Kidney glomerular epithelial cell (primary cell): ENCODE measurements around the gene SDK1.

Experiments used
- DNase-seq: peaks from one replicate; lab custom pipeline; 2025; lab: John Stamatoyannopoulos, UW

SDK1 gene

DNA sequence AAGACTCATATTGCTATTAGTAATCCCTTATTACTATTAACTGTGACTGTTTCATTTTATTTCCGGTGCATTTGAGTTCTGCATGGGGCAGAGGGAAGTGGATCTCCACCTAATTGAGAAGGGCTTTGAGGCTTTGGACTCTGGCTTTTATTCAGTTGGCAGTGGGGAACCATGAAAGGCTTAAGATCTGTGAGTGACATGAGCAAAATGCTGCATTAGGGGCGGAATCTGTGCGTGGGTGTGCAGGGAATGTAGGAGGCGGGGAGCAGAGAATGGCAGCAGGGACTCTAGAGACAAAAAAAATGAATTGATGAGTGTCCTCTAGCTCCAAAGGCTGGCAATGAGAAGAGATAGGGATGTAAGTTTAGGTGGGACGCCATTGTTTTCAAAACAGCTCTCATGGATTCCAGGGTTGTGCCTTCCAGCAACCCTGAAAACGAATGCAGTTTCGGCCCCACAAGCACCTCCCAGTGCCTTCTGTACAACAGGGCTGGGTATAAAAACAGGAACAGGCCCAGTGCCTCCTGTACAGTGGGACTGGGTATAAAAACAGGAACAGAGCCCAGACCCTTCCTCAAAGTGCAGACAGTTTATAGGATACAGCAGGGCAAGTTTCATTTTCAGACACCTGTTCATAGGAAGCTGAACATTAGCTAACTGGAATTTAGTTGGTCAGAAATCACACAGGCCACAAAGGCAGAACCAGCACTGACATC, 717.7 kb downstream of the SDK1 start:
- DNase-seq, result no peak

- DNase-seq, result no peak
Measured at GRCh38 chr7:4020086-4020485, 719.0 kb downstream of the SDK1 start.

DNA sequence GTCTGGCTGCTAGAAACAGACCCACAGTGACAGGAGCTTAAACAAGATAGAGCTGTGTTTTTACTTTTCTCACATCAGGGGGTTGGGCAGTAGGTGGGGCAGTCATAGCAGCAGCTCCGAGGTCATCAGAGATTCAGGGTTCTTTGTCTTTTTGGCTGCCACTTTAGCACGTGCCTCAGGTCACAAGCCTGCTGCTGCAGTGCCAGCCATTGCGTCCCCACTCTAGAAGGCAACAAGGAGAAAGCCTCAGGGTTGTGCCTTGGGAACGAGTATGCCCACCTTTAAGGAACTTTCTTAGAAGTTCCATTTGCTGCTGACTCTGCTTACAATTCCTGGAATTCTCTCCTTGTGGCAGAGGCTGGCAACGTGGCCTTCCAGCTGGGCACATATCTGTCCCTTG, 720.4 kb downstream of the SDK1 start:
- DNase-seq, result no peak

DNA sequence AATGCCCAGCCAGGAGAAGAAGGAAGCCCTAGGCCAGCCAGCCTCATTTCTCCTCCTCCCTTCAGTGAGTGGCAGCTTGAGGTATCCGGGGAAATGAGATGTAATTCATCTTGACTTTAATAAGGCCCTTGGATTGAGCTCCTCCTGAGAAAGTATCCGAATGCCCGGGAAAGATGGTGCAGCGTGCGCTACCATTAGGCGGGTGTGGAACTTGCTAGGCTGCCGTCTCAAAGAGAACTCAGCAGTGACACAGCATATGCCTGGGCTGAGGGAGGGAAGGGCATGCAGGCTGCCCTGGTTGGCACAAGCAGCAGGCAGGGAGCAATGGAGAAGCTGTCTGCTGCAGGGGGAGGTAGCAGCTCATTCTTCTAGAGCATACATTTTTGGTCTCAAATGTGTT, 721.2 kb downstream of the SDK1 start:
- DNase-seq, result no peak

DNA sequence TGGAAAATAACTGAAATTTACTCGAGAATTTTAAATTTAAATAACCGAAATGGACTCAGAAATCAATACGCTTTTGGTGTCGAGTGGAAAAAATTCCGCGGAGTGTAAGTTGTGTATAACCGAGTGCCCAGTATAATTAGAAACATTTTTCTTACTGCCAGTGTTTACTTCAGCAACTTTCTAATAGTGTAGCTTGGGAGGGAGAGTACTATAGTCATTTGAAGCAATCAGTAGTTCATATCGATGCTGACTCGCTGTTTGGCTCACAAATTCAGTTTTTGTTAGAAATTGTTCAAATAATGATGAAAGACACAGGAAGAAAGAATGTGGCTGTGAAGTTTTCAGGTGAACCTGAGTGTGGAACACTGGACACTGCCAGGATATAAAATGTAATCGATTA, 722.5 kb downstream of the SDK1 start:
- no peak for DNase-seq

DNA sequence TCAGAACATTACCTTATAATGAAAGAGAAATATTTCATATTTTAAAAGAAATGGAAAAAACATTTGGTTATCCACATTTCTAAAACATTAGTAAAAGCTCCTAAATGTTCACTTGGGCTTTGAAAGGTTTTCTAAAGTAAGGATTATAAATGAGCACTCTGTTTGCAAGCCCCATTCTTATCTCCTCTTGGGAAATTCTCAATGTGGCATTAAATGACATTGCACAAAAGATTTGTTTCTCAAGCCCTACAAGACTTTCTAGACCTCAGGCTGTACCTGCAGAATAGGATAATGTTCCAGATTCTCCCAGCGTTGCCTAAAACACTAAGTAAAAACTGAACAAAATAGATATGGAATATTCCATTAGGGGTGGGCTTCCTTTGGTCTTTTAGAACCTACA, 723.1 kb downstream of the SDK1 start:
- DNase-seq, result no peak

DNA sequence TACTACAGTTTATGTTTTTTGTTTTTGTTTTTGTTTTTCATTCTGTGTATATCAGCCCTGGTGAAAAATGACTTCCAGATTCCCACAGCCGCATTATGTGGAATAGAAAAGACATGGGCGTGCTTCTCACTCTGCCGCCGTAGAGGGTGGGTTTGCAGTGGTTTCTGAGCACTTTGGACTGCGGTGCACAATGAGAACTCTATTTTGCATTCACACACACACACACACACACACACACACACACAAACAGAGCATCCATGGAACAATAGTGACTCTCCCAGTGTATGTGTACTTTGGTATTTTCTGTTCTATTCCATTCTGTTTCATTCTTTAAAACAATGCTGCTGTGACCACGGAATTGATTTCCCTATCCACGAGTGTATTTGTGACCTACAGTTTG, 723.8 kb downstream of the SDK1 start:
- DNase-seq, result no peak

DNA sequence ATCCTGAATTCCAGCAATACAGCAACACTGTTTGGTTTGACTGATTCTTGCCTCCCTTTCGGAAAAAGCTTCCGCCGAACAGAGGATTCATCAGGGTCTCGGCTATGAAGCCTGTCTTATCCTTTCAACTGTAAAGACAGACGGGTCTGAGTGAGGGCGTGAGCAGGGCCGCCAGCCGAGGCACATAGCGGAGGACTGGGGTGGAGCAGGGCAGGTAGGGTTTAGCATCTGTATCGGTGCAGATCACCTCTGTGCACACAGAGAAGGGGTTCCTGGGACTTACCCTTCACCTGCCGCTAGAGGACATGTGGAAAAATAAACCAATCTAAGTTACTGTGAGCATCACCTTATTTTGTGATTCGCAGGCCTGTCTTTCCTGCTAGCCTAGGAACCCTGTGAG, 724.2 kb downstream of the SDK1 start:
- DNase-seq, result no peak

- DNase-seq, result no peak
Measured at GRCh38 chr7:4025694-4026615, 724.9 kb downstream of the SDK1 start.

- DNase-seq, result no peak
Measured at GRCh38 chr7:4026941-4027486, 726.0 kb downstream of the SDK1 start.

DNA sequence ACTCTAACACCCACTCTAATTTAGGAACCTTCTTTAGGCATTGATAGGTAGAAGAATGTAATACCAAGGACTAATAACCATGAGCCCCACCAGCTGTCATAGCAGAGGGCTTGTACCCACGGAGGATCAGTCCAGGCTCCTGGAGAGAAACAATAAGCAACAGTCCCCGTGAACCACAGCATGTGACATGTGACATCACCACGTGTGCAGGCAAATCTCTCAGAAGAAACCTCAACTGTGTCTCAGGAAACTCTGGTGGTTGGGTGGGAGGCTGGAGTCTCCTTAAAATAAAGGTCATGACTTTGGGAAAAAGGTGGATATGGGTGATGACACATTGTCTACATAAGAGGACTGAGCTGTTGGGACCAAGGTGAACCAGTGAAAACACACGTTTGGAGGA, 727.2 kb downstream of the SDK1 start:
- DNase-seq, result no peak

DNA sequence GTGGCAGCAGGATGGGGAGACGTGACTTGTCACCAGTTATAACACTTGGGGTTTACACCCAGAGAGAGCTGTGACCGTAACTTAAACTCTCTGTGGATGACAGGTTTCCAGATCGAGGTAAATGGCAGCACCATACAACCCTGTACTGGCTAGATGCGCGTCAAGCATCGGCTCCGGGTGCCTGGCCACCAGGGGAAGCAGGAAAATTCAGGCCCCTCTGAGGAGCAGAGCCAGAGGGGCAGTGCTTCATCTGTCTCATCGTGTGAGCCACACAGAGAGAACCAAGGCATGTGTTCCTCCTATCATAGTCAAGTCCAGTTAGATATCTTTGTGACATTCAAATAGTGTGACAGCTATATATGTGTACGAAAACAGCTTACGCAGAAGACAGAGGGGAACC, 728.9 kb downstream of the SDK1 start:
- DNase-seq, result no peak

GRCh38 chr7:4030346-4030950, 729.4 kb downstream of the SDK1 start:
- no peak for DNase-seq

GRCh38 chr7:4033996-4034395, 732.9 kb downstream of the SDK1 start:
- DNase-seq, result no peak

DNA sequence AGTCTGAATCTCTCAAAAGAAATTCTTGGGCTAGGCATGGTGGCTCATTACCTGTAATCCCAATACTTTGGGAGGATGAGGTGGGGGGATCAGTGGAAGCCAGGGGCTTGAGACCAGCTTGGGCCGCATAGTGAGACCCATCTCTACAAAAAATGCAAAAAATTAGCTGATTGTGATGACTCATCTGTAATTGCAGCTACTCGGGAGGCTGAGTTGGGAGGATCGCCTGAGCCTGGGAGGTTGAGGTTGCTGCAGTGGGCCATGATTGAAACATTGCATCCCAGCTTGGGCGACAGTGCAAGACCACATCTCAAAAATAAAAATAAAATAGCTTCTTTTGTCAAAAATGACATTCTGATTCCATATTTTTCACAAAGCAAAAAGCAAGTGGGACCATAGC, 736.3 kb downstream of the SDK1 start:
- DNase-seq, result no peak

GRCh38 chr7:4037877-4038276, 736.8 kb downstream of the SDK1 start:
- DNase-seq, result no peak

DNA sequence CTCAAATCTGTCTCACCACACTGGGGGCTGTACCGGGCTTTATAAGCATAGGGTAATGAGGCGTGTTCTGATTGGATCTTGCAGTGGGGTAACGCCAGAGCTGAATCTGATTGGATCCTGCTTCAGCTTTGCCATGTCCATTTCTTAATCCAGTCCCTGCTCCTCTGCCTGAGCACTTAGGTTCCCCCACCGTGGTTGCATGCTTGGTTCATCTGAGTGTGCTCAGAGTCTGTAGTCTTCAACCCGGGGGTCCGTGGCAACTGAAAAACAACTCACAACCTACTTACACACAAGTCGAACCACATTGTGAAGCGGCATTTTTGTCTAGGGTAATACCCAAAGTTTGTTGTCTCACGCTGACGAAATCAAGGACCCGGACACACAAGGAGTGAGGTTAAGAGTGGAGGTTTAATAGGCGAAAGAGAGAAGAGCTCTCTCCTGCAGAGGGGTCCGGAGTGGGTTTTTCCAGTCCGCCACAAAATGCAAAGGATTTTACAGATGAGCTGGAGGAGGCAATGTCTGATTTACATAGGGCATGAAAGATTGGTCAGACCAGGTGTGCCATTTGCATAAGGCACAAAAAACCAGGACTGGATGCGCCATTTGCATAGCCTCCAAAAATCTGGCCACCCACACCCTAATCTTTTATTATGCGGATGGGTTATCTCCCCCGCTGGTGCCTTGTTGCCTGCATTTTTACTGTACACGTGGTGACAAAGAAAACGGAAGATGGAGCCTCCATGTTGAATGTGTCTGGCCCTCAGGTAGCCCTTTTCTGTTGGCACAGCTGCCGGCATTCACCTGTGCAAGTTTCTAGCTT, 739.3 kb downstream of the SDK1 start:
- DNase-seq, result no peak

GRCh38 chr7:4042402-4043045, 741.5 kb downstream of the SDK1 start:
- DNase-seq, result no peak

DNA sequence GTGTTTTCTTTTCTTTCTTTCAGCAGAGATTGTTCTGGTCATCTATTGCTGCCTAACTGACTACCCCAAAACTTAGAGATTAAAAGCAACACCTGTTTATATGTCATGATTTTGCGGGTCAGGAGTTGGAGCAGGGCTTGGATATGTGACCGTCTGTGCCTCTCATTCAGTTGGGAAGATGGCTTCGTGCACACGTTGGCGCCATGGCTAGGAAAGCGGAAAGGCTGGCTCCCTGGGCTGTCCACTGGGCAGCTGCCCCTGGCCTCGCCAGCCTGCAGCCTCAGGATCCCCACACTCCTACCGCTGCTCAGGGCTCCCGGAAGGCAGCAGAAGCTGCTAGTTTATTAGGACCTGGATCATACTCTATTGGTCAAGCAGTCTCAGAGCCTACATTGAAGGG, 742.9 kb downstream of the SDK1 start:
- no peak for DNase-seq

- DNase-seq, result no peak
Measured at GRCh38 chr7:4045450-4045849, 744.4 kb downstream of the SDK1 start.

GRCh38 chr7:4045975-4046374, 744.9 kb downstream of the SDK1 start:
- DNase-seq, result no peak
